HS-27A (cell line): ENCODE results near the gene CDH12.

Experiments used
- DNase-seq: peaks from one replicate; pipeline ENCODE4 v3.0.0-alpha.2; 2012; ENCODE audit warnings: low read depth, missing footprints

CDH12 gene

DNA sequence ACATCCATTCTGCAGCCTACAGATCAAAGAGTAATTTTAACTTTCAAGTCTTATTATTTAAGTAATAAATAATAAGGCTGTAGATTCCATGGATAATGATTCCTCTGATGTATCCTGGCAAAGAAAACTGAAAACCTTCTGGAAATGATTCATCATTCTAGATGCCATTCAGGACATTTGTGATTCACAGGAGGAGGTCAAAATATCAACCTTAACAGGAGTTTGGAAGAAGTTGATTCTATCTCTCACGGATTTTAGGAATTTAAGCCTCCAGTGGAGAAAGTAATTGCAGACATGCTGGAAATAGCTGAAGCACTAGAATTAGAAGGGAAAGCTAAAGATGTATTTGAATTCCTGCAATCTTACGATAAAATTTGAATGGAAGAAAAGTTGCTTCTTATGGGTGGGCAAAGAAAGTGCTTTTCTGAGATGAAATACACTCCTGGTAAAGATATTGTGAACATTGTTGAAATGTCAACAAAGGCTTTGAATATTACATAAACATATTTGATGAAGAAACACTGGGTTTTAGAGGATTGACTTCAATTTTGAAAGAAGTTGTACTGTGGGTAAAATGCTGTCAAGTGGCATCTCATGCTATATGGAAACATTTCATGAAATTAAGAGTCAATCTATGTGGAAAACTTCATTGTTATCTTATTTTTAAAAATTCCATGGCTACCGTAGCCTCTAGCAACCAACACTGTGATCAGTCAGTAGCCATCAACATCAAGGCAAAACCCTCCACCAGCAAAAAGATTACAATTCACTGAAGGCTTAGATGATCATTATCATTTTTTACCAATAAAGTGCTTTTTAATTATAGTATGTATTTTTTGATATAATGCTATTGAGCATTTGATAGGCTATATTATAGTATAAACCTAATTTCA lies 1141.0 kb downstream of the CDH12 start:
- DNase-seq: no peak

DNA sequence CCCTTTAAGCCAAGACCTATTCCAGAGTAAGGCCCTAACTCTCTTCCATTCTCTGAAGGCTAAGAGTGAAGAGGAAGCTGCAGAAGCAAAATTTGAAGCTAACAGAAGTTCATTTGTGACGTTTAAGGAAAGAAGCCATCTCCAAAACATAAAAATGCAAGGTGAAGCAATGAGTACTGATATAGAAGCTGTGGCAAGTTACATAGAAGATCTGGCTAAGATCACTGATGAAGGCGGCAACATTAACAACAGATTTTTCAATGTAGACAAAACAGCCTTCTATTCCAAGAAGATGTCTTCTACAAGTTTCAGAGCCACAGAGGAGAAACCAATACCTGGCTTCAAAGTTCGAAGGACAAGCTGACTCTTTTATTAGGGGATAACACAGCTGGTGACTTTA lies 1143.4 kb downstream of the CDH12 start:
- no peak for DNase-seq

DNA sequence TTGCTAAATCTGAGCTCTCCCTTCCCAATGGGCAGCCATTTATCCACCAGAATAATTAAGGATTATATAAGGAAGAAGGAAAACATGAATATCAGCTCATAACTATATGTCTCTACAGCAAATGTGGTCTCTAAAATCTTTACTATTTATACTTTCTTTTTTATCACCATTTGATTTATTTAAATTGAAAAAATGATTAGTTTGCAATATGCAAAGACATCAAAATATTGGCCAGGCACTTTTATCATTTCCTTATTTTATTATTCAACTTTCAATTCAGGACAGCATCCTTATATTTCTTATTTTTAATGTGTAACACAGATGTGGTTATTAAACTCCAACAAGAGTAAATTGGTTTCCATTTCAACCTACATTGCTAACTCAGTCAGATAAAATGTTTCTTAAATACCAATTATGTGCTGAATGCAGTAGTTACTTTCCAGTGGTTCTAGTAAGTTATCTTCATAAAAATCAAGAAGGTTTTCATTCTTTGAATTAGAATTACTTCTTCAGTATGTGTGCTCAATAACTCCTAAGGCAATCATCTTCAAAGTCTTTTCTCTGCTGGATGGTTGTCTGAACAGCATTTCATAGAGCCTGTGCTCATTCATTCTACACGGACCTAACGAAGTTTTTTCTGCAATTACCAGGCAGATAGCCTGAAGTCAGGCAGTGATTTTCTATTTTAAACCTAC lies 1148.0 kb downstream of the CDH12 start:
- no peak for DNase-seq

DNA sequence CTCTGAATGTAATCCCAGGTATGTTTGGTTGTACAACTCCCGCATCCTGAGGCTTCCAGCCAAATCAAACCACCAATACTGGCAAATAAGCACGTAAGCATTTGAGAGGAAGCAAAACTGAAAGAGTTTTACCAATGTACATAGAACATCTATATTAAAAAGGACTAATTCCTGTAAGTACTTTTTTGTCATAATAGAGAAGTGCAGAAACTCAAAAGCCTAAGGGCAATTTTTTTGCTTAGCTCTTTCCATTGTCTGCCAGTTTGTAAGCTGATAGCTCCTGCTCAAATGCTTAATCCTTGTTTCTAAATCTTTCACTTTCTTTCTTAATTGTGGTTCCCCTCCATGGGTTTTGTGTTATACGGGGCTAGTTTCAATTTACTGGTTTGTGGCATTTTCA lies 1151.8 kb downstream of the CDH12 start:
- no peak for DNase-seq
